Measurements from ENCODE around the gene IL22RA1. TPM values are rescaled to one million over a fixed set of nuclear protein-coding genes. Genes with fewer than 3 reads are reported as not detected.

IL22RA1 gene
- total RNA-seq, 1 donor: not detected

DNA sequence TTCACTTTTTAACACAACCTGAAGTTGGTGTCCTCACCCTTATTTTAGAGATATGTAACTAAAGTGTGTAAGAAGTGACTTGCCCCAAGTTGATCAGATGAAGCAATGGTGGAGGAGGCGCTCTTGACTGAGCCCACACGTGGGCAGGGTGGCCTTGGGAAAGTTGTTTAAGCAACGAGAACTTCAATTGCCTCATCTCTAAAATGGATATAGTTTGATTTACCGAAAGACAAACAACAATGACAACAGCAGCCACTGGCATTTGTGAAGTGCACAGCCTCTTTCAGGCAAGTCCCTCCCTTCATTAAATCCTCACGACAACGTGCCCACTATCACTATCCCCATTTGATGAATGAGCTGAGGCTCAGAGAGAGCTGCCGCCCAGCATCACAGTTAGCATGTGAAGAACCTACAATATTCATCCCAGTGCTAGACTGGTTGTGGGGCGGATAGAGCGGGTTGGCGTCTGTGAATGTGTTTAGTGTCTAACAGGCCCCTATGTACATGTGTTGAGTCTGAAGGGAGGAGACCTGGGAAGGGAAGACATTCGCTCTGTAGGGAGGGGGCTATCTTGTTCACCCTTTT is 3.0 kb downstream of the IL22RA1 start:
- TF ChIP-seq, protein P1, sequence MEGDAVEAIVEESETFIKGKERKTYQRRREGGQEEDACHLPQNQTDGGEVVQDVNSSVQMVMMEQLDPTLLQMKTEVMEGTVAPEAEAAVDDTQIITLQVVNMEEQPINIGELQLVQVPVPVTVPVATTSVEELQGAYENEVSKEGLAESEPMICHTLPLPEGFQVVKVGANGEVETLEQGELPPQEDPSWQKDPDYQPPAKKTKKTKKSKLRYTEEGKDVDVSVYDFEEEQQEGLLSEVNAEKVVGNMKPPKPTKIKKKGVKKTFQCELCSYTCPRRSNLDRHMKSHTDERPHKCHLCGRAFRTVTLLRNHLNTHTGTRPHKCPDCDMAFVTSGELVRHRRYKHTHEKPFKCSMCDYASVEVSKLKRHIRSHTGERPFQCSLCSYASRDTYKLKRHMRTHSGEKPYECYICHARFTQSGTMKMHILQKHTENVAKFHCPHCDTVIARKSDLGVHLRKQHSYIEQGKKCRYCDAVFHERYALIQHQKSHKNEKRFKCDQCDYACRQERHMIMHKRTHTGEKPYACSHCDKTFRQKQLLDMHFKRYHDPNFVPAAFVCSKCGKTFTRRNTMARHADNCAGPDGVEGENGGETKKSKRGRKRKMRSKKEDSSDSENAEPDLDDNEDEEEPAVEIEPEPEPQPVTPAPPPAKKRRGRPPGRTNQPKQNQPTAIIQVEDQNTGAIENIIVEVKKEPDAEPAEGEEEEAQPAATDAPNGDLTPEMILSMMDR (IDR thresholded peaks at IDR 0.05; ENCODE audit: insufficient read depth, low read depth, low read length): no peak
- DNase-seq (ENCODE audit: low read depth): no peak

DNA sequence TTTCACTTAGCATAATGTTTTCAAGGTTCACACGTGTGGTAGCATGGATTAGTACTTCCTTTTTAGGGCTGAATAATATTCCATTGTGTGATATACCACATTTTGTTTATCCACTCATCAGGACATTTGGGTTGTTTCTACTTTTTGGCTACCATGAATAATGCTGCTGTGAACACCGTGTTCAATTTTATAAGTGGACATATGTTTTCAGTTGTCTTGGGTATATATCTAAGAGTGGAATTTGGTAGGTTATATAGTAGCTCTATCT is 3.8 kb downstream of the IL22RA1 start:
- no peak for DNase-seq (ENCODE audit: low read depth)
- TF ChIP-seq, protein P1 (IDR thresholded peaks at IDR 0.05; ENCODE audit: insufficient read depth, low read depth, low read length): no peak
- H3K4me3 ChIP-seq (ENCODE audit: low read depth, low read length): no peak overlapping the region

More for the DNA sequence above, 3.0 kb downstream of the IL22RA1 start:
- H3K4me3 ChIP-seq (ENCODE audit: low read depth, low read length): no peak overlapping the region

DNA sequence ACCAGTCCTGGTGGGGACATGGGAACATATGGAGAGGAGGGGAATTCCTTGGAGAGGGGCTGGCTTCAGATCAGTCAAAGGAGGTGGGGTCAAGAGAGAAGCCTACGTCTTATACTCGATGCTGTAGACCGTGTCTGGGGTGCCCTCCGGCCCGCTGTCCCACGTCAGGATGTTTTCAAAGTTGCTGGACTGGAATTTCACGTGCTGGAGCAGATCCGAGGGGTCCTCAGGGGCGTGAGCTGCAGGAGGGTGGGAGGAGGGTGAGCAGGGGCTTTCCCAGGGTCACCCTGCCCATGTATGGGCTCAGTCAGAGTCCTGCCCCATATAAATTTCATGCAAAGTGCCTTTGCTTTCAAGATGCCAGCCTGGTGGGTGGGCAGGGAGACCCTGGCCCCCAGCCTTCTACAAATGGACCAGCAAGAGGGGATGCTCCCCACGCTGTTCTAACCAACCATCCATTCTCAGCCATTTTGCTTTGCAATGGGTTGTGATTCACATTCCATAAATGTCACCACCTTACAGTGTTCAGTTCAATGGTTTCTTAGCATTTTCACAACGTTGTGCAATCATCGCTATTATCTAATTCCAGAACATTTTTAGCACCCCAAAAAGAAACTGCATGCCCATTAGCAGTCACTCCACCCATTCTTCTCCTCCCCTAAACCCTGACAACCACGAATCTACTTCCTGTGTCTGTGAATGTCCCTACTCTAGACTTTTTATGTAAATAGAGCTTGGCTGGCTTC is 4.3 kb downstream of the IL22RA1 start:
- H3K4me3 ChIP-seq (ENCODE audit: low read depth, low read length): no peak overlapping the region
- DNase-seq (ENCODE audit: low read depth): no peak
- TF ChIP-seq, protein P1 (IDR thresholded peaks at IDR 0.05; ENCODE audit: insufficient read depth, low read depth, low read length): no peak

DNA sequence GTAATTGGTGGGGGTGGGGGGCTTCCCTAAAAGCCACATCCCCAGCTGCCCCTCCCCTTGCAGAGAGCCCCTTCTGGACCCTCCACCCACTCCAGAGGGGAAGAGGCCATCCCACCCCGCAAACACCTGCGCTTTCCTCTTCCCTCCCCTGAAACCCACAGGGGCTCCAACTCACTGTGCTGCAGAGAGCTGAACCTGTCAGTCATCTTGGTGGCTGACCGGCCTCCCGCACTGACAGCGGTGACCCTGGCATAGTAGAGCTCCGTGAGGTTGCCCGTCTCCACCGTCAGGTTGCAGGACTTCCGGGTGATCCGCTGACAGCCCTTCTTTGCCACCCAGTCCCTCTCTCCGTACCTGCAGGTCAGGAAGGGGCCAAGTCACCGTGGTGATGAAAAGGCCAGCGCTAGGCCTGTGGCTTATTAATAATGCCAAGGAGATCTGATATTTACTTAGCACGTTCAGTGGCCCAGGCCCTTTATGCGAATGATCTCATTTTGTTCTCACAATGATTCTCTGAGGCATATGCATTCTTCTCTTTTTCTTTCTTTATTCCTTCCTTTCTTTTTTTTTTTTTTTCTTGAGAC is 5.9 kb downstream of the IL22RA1 start:
- H3K4me3 ChIP-seq (ENCODE audit: low read depth, low read length): no peak overlapping the region
- TF ChIP-seq, protein P1 (IDR thresholded peaks at IDR 0.05; ENCODE audit: insufficient read depth, low read depth, low read length): no peak
- no peak for DNase-seq (ENCODE audit: low read depth)

DNA sequence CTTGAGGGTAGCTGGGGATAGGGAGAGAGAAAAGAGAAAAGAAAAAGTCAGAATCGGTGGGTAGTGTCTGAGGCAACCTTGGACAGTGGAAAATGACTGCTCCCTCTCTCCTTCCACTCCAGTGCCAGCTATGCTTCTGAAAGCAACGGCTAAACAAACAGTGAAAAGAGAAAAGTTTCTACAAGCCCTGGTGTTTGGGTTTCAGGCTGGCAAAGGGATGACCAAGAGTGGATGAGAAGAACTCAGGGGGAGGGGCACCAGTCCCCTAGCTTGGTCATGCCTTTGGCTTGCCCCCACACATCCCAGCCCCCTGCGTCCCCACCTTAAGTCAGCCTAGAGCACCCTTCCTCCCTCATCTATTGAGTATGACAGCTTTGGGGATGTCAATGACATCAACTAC is 8.6 kb downstream of the IL22RA1 start:
- TF ChIP-seq, protein P1 (IDR thresholded peaks at IDR 0.05; ENCODE audit: insufficient read depth, low read depth, low read length): no peak

DNA sequence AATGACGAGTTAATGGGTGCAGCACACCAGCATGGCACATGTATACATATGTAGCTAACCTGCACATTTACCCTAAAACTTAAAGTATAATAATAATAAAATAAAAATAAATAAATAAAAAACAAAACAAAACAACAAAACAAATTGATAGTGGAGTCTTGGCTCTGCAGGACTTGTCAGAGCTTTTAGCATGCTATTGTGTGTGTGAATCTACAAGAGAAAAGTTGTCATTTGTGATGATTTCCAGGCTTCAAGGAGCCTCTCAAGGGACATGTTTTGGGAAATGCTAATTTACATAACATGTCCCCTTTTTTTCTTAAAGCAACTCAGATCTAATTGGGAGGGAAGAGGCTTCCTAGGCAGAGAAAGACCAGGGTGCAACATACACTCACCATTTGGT is 9.1 kb downstream of the IL22RA1 start:
- no peak for DNase-seq (ENCODE audit: low read depth)
- TF ChIP-seq, protein P1 (IDR thresholded peaks at IDR 0.05; ENCODE audit: insufficient read depth, low read depth, low read length): no peak
- H3K4me3 ChIP-seq (ENCODE audit: low read depth, low read length): no peak overlapping the region

More for the DNA sequence above, 8.6 kb downstream of the IL22RA1 start:
- H3K4me3 ChIP-seq (ENCODE audit: low read depth, low read length): no peak overlapping the region
- DNase-seq (ENCODE audit: low read depth): no peak
